Measurements from ENCODE around the gene MOB1A. TPM values are rescaled to one million over a fixed set of nuclear protein-coding genes. Genes with fewer than 3 reads are reported as not detected.

MOB1A gene
- total RNA-seq, 1 donor, result 159 TPM

- no peak overlapping the region for H3K4me3 ChIP-seq (ENCODE audit: low read depth, low read length)
- TF ChIP-seq, protein P1, sequence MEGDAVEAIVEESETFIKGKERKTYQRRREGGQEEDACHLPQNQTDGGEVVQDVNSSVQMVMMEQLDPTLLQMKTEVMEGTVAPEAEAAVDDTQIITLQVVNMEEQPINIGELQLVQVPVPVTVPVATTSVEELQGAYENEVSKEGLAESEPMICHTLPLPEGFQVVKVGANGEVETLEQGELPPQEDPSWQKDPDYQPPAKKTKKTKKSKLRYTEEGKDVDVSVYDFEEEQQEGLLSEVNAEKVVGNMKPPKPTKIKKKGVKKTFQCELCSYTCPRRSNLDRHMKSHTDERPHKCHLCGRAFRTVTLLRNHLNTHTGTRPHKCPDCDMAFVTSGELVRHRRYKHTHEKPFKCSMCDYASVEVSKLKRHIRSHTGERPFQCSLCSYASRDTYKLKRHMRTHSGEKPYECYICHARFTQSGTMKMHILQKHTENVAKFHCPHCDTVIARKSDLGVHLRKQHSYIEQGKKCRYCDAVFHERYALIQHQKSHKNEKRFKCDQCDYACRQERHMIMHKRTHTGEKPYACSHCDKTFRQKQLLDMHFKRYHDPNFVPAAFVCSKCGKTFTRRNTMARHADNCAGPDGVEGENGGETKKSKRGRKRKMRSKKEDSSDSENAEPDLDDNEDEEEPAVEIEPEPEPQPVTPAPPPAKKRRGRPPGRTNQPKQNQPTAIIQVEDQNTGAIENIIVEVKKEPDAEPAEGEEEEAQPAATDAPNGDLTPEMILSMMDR (IDR thresholded peaks at IDR 0.05; ENCODE audit: insufficient read depth, low read length), result peak; percentile 22
- DNase-seq (ENCODE audit: low read depth), result peak; percentile 22
These were observed 59.3 kb downstream of the MOB1A start for GRCh38 chr2:74119339-74119738.

DNA sequence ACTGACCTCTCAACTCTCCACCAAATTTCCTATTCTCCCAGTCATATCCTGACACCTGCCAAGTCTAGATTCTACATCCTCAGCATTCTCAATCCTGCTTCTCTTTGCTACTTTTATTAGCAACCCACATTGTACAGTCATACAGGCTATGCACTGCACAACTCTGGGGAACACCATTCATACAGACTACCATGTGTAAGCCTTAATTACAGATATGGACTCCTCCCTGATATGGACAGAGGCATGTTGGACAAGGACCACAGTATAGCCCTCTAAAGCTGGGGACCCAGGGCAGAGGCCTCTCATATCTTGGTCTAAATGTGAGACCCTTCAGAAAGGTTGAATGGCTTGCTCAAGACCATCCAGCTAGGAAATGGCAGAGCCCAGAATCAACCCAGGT is 67.3 kb downstream of the MOB1A start:
- TF ChIP-seq, protein P1 (IDR thresholded peaks at IDR 0.05; ENCODE audit: insufficient read depth, low read length), result no peak
- DNase-seq (ENCODE audit: low read depth), result no peak
- no peak overlapping the region for H3K4me3 ChIP-seq (ENCODE audit: low read depth, low read length)

DNA sequence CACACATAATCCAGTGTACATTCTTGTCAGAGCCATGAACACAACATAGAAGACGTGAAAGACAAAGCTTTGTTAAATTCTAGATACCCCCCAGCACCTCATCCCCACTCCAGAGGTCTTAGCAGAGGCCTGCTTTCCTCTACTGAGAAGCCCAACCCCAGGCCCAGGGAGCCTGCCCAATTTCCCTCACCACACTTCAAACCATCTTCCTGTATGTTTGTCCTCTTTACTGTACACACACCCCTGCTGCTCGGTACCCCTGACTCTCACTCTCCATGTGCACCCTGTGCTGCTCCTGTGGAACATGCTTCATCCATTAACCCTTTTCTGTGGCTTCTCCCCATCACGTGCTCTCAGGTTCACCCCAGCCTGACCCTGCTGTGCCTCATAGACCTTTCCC is 68.1 kb downstream of the MOB1A start:
- H3K4me3 ChIP-seq (ENCODE audit: low read depth, low read length), result no peak overlapping the region
- TF ChIP-seq, protein P1 (IDR thresholded peaks at IDR 0.05; ENCODE audit: insufficient read depth, low read length), result no peak
- DNase-seq (ENCODE audit: low read depth), result no peak

DNA sequence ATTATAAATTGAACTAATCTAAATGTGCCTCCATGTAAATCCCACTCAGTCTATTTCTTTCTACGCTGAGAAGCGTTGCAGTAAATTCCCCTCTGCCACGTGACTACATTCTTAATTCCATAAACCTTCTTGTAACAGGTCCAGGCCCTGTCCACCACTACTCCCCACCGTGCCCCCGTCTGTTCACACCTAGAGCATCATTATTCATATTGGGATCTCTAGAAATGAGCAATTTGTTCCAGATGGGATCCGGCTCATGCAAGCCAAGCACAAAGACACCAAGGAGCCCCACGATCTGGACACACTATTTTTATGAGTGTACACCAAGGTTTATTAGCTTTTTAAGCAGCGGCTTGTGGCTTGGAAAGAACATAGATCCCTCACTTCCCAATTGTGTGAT is 69.1 kb downstream of the MOB1A start:
- no peak overlapping the region for H3K4me3 ChIP-seq (ENCODE audit: low read depth, low read length)
- DNase-seq (ENCODE audit: low read depth), result no peak
- TF ChIP-seq, protein P1 (IDR thresholded peaks at IDR 0.05; ENCODE audit: insufficient read depth, low read length), result no peak

DNA sequence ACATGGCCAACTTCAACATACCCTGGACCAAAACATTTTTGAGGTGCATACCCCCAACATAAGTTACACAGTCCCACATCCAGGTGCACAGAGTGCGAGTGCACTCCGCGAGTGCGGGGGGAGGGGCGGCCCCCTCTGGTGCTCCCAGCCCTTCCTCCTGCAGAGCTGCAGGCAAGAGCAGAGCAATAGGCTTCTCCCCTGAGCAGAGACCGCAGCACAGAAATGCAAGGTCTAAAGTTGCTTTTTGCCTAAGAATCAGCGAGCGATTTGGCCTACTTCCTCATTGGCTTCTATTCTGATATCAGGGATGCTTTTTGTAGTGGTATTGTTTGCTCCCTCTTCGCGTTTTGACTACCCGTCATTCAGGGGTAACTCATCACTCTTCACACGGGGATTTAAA is 71.6 kb downstream of the MOB1A start:
- DNase-seq (ENCODE audit: low read depth), result no peak
- TF ChIP-seq, protein P1 (IDR thresholded peaks at IDR 0.05; ENCODE audit: insufficient read depth, low read length), result no peak
- no peak overlapping the region for H3K4me3 ChIP-seq (ENCODE audit: low read depth, low read length)

- no peak for DNase-seq (ENCODE audit: low read depth)
- no peak overlapping the region for H3K4me3 ChIP-seq (ENCODE audit: low read depth, low read length)
- TF ChIP-seq, protein P1 (IDR thresholded peaks at IDR 0.05; ENCODE audit: insufficient read depth, low read length), result no peak
These were observed 73.3 kb downstream of the MOB1A start for GRCh38 chr2:74105413-74105812.

DNA sequence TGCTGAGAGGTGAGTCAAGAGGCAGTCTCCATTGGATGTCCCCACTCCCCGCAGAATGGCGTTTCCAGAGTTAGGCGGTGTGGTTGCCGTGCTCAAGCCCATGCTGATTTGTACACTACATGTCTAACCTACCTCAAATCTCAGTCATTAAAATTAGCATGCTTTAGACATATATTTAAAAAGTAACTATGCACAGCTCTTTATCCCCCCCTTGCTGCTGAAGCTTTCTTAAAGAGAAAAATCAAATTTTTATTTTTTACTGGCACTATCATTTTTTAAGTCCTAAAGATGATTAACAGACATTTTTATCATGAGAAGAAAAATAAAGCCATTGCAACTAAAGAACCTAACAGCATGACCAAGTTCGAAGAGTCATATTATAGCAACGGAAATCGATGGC is 73.8 kb downstream of the MOB1A start:
- peak; percentile 25 for DNase-seq (ENCODE audit: low read depth)
- no peak overlapping the region for H3K4me3 ChIP-seq (ENCODE audit: low read depth, low read length)
- TF ChIP-seq, protein P1 (IDR thresholded peaks at IDR 0.05; ENCODE audit: insufficient read depth, low read length), result no peak

Data from fibroblast of the aortic adventitia (primary cell).